Measurements from ENCODE around the gene NPM1. TPM values are rescaled to one million over a fixed set of nuclear protein-coding genes. Genes with fewer than 3 reads are reported as not detected.
"Not testable (repeated sequence)": the region's sequence is repeated elsewhere in the genome, so short reads cannot be mapped to it uniquely, and the experiment has no call there.

NPM1 gene
- total RNA-seq, 2 donors from 2014 or later, result 558 to 996 TPM

GRCh38 chr5:171351536-171352073, 36.0 kb upstream of the NPM1 start:
- DNase-seq, result no peak
- TF ChIP-seq, protein P1, sequence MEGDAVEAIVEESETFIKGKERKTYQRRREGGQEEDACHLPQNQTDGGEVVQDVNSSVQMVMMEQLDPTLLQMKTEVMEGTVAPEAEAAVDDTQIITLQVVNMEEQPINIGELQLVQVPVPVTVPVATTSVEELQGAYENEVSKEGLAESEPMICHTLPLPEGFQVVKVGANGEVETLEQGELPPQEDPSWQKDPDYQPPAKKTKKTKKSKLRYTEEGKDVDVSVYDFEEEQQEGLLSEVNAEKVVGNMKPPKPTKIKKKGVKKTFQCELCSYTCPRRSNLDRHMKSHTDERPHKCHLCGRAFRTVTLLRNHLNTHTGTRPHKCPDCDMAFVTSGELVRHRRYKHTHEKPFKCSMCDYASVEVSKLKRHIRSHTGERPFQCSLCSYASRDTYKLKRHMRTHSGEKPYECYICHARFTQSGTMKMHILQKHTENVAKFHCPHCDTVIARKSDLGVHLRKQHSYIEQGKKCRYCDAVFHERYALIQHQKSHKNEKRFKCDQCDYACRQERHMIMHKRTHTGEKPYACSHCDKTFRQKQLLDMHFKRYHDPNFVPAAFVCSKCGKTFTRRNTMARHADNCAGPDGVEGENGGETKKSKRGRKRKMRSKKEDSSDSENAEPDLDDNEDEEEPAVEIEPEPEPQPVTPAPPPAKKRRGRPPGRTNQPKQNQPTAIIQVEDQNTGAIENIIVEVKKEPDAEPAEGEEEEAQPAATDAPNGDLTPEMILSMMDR (IDR thresholded peaks at IDR 0.05), result no peak

GRCh38 chr5:171355302-171355724, 32.3 kb upstream of the NPM1 start:
- Histone ChIP-seq H3K4me1 (no peaks in the 10 kb centered on the region), H3K4me3 (no peak overlapping the region), H3K27ac (no peak overlapping the region), H3K36me3 (no peaks in the 10 kb centered on the region), H3K9me3 (no peaks in the 10 kb centered on the region), H3K9ac (ENCODE audit: low read depth in 2 of 2, low read length in 2 of 2) (no peak overlapping the region), H3K27me3 (no peaks in the 10 kb centered on the region)
- TF ChIP-seq, protein P1 (IDR thresholded peaks at IDR 0.05), result no peak
- no peak for DNase-seq
- intact Hi-C loops (cut with DNase I), result no loop called here

More at GRCh38 chr5:171351536-171352073, 36.0 kb upstream of the NPM1 start:
- Histone ChIP-seq H3K27ac (no peak overlapping the region), H3K4me3 (no peak overlapping the region), H3K9me3 (no peaks in the 10 kb centered on the region), H3K9ac (ENCODE audit: low read depth in 2 of 2, low read length in 2 of 2) (no peak overlapping the region), H3K36me3 (no peaks in the 10 kb centered on the region), H3K27me3 (no peaks in the 10 kb centered on the region), H3K4me1 (no peaks in the 10 kb centered on the region)
- intact Hi-C loops (cut with DNase I), result no loop called here

GRCh38 chr5:171357843-171358242, 29.8 kb upstream of the NPM1 start:
- intact Hi-C loops (cut with DNase I), result no loop called here
- TF ChIP-seq, protein P1 (IDR thresholded peaks at IDR 0.05), result no peak

DNA sequence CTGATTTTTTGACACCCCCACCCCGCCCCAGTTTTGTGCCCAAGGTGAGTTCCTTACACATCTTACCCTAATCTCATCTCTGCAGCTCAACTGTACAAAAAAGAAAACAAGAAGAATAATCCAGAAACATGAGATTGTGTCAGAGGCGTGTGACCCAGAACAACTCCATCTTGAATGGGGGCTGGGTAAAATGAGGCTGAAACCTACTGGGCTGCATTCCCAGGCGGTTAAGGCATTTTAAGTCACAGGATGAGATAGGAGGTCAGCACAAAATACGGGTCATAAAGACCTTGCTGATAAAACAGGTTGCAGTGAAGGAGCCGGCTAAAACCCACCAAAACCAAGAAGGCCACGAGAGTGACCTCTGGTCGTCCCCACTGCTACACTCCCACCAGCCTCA, 26.5 kb upstream of the NPM1 start:
- H3K27ac ChIP-seq; intact Hi-C loops (cut with DNase I): not testable (repeated sequence)

More at GRCh38 chr5:171357843-171358242, 29.8 kb upstream of the NPM1 start:
- Histone ChIP-seq H3K27ac (no peak overlapping the region), H3K36me3 (no peaks in the 10 kb centered on the region), H3K4me3 (no peak overlapping the region), H3K4me1 (no peaks in the 10 kb centered on the region), H3K9ac (ENCODE audit: low read depth in 2 of 2, low read length in 2 of 2) (no peak overlapping the region), H3K27me3 (no peaks in the 10 kb centered on the region), H3K9me3 (no peaks in the 10 kb centered on the region)
- no peak for DNase-seq

DNA sequence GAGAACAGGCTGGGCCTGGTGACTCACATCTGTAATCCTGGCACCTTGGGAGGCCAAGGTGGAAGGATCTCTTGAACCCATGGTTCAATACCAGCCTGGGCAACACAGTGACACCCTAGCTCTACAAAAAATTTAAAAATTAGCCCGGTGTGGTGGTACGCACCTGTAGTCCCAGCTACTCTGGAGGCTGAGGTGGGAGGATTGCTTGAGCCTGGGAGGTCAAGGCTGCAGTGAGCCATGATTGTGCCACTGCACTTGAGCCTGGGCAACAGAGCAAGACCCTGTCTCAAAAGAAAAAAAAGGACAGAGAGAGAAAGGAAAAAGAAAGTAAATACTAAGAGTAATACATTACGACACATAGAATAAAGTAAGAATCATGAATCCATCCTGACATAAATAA, 24.4 kb upstream of the NPM1 start:
- H3K4me1 ChIP-seq; H3K27ac ChIP-seq; DNase-seq; intact Hi-C loops (cut with DNase I); H3K9me3 ChIP-seq; H3K36me3 ChIP-seq; H3K4me3 ChIP-seq; H3K9ac ChIP-seq (ENCODE audit: low read depth in 2 of 2, low read length in 2 of 2); H3K27me3 ChIP-seq: not testable (repeated sequence)

More for the DNA sequence above, 26.5 kb upstream of the NPM1 start:
- not testable (repeated sequence) for H3K4me1 ChIP-seq; DNase-seq; H3K9me3 ChIP-seq; H3K36me3 ChIP-seq; H3K9ac ChIP-seq (ENCODE audit: low read depth in 2 of 2, low read length in 2 of 2); H3K4me3 ChIP-seq; H3K27me3 ChIP-seq

DNA sequence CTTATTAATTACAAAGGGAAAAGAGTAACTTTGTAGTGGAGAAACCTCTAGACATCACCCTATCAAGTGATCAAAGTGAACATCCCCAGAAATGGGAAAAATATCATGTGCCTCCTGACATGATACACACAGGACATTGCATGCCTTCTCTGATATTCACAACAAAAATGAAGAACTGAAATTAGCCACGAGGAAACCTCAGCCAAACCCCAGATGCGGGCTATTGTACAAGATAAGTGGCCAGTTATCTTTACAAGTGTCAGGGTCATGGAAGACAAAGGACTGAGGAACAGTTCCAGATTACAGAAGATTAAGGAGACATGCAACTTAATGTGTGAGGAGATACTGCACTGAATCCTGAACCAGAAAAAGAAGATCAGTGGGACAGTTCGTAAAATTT, 23.8 kb upstream of the NPM1 start:
- Histone ChIP-seq H3K27me3 (no peaks in the 10 kb centered on the region), H3K27ac (no peak overlapping the region), H3K4me1 (no peaks in the 10 kb centered on the region), H3K9me3 (no peaks in the 10 kb centered on the region), H3K9ac (ENCODE audit: low read depth in 2 of 2, low read length in 2 of 2) (no peak overlapping the region), H3K36me3 (no peaks in the 10 kb centered on the region), H3K4me3 (no peak overlapping the region)
- DNase-seq, result no peak
- TF ChIP-seq, protein P1 (IDR thresholded peaks at IDR 0.05), result no peak
- intact Hi-C loops (cut with DNase I), result no loop called here
